H1 (cell line): ENCODE measurements around the gene CFAP100.

Experiments used
- ATF2 ChIP-seq: IDR thresholded peaks from 2 replicates; pipeline ENCODE4 v1.6.1; 2012; ENCODE audit warnings: low read length, inconsistent platforms
- EP300 ChIP-seq, 2 experiments: IDR thresholded peaks; 1 replicate in 1 of 2; 2 replicates in 1 of 2; pipeline ENCODE4 v1.6.1; 2011 to 2012; ENCODE audit warnings: low read depth in 2 of 2, low read length in 2 of 2, mild to moderate bottlenecking in 2 of 2, borderline replicate concordance in 1 of 2, inconsistent platforms in 1 of 2, moderate library complexity in 1 of 2

- TF ChIP-seq EP300 (IDR thresholded peaks at IDR 0.05; ENCODE audit: borderline replicate concordance in 1 of 2, low read depth in 2 of 2, low read length in 2 of 2): no peak
- no peak for TF ChIP-seq ATF2
Measured at GRCh38 chr3:126421573-126422119, 26.9 kb downstream of the CFAP100 start.
